KOPT-K1 (cell line): Measurements from ENCODE around the gene MYO7B.

Source experiments
- H3K27ac ChIP-seq: fragments of 200-600 bp; sonication (generic); 2 replicates; pipeline ENCODE4 v1.5.1; 2016; ENCODE audit warnings: antibody characterized with exemption, mild to moderate bottlenecking, low read depth, low read length; ENCODE audit not compliant: poor library complexity, severe bottlenecking
- H3K36me3 ChIP-seq: fragments of 200-600 bp; sonication (generic); 2 replicates; pipeline ENCODE4 v1.5.1; 2017; ENCODE audit warnings: antibody characterized with exemption, mild to moderate bottlenecking, low read length, moderate library complexity; ENCODE audit not compliant: insufficient read depth
- H3K9me3 ChIP-seq: fragments of 200-600 bp; sonication (generic); 2 replicates; pipeline ENCODE4 v1.5.1; 2017; ENCODE audit warnings: antibody characterized with exemption, low read length, mild to moderate bottlenecking; ENCODE audit not compliant: insufficient read depth, poor library complexity, severe bottlenecking

MYO7B gene

DNA sequence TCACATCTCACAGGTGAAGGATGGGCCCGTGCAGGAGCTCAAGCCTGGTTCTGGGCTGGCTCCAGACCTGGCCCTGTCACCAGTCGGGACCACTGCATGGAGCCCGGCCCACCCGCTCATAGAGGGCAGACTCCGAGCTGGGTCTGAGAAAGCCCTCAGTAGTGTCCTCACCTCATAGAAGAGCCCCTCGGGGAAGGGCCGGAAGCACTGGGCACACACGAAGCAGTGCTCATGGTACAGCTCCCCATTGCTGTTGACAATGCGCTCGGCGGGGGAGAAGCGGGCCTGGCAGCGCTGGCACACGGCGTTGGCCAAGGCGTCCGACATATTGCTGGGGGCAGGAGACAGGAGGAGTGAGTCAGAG is 121.7 kb downstream of the MYO7B start:
- no peaks in the 10 kb centered on the region for H3K36me3 ChIP-seq
- no peaks in the 10 kb centered on the region for H3K9me3 ChIP-seq
- no peak overlapping the region for H3K27ac ChIP-seq

DNA sequence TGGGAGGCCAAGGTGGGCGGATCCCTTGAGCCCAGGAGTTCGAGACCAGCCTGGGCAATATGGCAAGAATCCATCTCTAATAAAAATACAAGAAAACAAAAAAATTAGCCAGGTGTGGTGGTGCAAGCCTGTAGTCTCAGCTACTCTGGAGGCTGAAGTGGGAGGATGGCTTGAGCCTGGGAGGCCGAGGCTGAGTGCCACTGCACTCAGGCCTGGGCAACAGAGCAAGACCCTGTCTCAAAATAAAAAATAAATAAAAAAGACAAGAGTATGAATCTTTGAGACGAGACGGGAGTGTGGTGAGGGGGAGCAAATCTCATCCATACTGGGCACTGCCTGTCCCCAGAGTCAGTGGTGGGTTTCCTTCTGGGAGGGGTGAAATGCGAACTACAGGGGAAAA is 122.7 kb downstream of the MYO7B start:
- Histone ChIP-seq H3K9me3 (no peaks in the 10 kb centered on the region), H3K36me3 (no peaks in the 10 kb centered on the region), H3K27ac (no peak overlapping the region)

DNA sequence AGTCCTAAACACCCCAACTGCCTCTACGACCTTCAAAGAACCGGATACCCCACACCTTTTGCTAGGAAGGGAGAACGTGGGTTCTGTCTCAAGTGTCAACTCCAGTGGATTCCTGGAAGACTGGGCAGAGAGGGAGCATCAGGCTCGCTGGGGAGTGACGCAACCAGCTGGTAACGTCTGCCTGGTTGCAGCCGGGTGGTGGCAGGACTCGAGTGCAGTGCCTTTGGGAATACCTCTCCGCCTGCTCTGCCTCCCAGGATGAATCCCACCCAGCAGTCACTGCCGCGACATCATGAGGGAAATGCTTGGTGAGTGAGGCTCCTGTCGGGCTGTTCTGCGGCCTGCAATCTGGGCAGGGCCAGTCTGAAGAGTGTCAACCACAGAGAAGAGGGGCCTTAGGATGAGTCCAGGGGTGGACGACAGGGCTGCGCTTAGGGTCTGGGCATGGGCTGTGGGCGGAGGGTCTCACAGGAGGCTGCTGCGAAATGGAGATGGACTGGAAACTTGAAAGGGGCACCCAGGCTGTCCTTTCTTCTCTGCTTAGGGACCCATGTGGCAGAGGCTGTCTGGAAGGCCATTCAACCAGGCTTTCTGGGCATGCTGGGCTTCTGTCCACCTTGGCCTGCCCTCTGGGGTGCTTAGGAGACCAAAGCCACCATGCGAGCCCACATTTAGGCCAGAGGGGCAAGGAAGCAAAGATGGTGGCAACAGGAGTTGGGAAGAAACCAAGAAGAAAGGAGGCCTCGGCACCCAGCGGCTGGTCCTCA is 123.3 kb downstream of the MYO7B start:
- no peaks in the 10 kb centered on the region for H3K36me3 ChIP-seq
- no peaks in the 10 kb centered on the region for H3K9me3 ChIP-seq
- no peak overlapping the region for H3K27ac ChIP-seq

DNA sequence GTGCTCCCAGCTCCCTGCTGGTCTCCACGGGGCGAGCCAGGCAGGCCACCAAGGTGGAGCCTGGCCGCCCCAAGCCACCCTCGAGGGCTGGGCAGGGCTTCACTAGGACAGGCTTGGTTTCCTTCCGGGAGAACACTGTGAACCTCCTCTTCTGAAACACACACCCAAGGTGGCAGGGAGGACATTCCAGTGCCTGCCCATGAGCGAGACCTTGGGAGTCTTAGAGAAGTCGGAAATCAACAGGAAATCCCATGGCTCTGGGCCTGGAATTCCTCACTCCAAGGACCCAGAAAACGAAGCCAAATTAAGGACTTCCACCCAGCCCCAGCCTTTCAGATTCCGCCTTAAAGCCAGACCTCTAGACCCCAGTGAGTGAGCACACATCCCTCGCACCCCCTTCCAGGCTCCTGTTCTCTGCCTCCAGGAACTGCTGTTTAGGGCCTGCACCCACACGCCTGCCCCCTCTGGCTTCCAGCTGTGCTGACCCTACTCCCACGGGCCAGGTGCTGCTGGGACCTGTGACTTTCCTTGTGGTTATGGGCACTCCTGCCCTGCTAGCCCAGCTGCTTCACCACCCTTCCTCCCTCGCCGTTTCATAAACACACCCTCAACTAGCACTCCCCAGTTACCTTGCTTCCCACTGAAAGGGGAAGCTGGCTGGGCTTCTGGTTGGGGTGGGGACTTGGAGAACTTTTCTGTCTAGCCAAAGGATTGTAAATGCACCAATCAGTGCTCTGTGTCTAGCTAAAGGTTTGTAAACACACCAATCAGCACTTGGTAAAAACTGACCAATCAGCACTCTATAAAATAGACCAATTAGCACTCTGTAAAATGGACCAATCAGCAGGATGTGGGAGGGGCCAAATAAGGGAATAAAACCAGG is 124.2 kb downstream of the MYO7B start:
- Histone ChIP-seq H3K27ac (no peak overlapping the region), H3K9me3 (no peaks in the 10 kb centered on the region), H3K36me3 (no peaks in the 10 kb centered on the region)

DNA sequence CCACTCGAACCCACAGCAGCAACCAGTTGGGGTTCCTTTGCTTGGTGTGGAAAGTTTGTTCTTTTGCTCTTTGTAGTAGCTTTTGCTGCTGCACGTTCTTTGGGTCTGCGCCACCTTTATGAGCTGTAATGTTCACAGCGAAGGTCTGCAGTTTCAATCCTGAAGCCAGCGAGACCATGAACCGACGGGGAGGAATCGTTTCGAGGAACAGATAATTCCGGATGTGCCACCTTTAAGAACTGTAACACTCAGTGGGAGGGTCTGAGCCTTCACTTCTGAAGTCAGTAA is 124.8 kb downstream of the MYO7B start:
- Histone ChIP-seq H3K36me3 (no peaks in the 10 kb centered on the region), H3K27ac (no peak overlapping the region), H3K9me3 (no peaks in the 10 kb centered on the region)

DNA sequence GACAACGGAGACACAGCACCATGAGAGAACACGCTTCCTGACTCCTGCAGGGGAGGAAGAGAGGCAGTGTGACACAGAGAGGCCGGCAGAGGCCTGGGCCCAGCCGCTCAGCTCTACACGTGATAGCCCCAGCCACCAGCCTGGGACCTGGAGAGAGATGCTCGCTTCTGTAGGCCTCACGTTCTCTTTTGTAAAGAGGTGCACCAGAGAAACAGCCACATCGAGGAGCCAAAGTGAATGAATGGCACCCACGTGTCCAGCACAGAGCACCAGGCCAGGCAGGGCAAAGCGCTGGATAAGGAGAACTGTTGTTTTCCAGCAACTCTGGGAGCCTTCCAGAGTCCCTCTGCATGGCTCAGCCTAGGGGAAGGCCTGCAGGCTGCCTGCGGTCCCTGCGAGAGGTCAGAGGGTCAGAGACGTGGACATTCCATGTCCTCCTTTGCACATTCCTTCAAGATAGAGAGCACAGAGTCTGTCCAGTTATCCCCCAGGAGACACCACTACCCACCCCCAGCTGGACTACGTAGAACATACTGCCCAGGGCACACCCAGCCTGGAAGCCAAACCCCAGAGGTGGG is 125.7 kb downstream of the MYO7B start:
- H3K9me3 ChIP-seq, result no peaks in the 10 kb centered on the region
- H3K36me3 ChIP-seq, result no peaks in the 10 kb centered on the region
- no peak overlapping the region for H3K27ac ChIP-seq

DNA sequence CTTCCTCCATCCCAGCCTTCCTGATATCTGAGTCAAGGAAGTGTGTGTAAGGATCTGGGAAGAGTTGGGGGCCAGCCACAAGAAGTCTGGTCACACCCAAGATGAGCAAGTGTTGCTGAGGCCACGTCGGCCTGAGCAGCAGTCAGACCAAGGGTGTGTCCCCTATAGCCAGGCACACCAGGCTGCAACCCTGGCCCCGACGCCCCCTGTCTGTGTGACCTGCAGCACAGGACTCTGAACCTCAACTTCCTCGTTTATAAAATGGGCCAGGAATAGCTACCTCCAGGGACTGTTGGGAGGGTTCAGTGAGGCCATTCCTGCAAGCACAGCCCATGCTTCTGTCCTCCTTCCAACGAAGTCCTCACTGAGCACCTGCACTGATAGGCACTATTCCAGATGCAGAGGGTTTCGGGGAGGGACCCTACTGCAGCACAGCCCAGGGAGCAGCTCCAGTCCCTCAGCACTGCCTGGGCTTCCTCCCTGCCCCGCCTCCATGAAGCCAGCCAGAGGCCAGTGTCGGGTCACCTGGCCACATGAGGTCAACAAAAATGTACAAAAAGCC is 126.5 kb downstream of the MYO7B start:
- no peak overlapping the region for H3K27ac ChIP-seq
- no peaks in the 10 kb centered on the region for H3K36me3 ChIP-seq
- no peaks in the 10 kb centered on the region for H3K9me3 ChIP-seq

DNA sequence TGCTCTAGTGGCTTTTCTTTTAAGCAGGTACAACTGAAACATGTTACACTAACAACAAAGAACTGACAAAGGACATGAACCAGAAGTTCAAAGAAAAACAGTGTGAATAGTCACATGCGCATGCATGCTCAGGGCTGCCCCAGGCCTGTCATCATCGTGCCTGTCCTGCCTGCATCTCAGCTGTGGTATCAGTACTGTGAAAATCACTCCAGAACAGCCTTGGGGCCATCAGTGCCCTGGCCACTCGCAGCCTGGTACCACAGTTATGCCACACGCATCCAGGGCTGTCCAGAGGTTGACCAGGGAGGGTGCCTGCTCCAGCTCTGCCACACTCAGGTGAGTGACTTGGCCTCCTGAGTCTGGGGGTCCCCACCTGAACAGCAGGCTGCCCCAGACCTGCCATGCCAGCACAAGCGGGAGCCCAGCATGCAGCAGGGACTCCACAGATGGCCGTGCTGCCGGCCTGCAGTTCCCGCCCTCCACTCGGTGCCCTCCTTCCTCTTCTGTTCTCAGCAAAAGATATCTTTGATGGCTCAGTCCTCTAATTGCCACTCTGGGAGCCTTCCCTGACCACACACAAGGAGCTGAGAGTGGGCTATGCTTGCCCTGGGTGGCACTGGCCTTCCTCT is 127.6 kb downstream of the MYO7B start:
- H3K27ac ChIP-seq, result no peak overlapping the region
- no peaks in the 10 kb centered on the region for H3K9me3 ChIP-seq
- H3K36me3 ChIP-seq, result no peaks in the 10 kb centered on the region

DNA sequence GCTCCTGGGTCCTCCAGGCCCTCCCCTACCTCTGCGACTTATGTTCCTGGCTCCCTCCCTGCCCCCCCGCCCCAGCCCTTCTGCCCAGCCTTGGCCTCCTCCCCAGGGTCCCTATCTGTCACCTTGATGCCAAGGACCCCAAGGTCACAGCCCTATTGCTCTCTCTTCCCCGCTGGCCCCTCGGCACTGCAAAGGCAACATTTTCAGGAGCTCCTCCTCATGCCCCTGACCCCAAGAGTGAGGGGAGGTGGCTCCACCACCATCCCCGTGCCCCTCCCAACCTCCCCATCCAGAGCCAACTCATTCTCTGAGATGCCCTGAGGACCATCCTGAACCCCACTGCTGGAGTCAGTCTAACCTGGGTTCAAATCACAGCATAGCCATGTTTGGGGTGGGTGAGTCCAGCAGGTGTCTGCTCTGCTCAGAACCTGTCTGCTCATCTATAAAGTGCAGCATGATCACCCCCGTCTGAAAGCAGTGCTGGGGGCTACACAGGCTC is 128.1 kb downstream of the MYO7B start:
- H3K27ac ChIP-seq, result no peak overlapping the region
- H3K9me3 ChIP-seq, result no peaks in the 10 kb centered on the region
- H3K36me3 ChIP-seq, result no peaks in the 10 kb centered on the region

DNA sequence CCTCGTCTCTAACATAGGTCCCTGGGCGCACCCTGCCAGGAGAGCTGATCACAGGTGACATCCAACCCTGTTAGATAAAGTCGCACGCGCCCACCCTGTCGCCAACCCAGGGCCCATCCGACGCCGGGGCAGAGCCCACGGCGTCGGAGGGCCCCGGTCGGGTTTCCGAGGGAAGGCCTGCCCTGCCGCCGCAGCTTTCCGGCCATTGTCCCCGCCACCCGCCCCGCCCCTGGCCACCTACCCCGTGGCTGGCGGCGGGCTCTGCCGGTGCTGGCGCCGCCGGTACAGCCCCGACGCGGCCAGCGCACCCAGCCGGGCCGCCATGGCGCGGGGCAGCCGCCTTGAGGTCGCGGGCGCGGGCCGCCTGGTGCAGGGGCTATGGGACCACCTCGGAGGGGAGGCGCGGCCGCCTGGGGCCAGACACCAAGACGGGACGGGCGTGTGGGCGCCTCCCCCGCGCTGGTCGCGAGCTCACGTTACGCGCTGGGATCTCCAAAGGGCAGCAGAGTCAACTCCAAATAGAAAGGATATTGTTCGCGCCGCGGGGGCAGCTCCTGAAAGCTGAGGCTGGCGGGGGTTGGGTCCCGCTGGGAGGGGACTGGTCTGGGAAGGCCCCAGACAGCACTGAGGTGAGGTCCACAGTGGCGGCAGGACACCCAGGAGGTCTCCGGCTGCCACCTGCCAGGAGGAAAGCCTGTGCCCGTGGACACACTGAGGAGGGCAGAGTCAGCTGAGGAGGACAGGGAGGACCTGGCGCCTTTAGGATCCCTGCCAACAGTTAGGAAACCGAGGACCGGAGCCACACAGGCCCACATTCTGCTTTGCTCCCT is 128.8 kb downstream of the MYO7B start:
- H3K9me3 ChIP-seq, result no peaks in the 10 kb centered on the region
- H3K27ac ChIP-seq, result no peak overlapping the region
- H3K36me3 ChIP-seq, result no peaks in the 10 kb centered on the region

DNA sequence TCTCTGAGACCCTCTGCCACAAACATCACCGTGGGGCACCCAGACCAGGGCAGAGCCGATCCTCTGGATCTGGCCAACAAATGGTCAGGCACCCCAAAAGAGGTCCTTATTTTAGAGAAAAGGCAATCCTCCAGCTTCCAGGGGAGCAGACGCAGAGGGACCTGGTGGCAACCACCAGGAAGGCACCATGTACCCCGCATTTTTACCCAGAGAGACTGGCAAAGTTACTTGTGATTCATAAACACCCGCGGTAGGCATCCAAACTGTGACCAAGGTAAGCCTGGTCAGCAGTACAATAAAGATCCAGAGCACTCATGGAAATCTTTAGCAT is 129.4 kb downstream of the MYO7B start:
- Histone ChIP-seq H3K9me3 (no peaks in the 10 kb centered on the region), H3K27ac (no peak overlapping the region), H3K36me3 (no peaks in the 10 kb centered on the region)

DNA sequence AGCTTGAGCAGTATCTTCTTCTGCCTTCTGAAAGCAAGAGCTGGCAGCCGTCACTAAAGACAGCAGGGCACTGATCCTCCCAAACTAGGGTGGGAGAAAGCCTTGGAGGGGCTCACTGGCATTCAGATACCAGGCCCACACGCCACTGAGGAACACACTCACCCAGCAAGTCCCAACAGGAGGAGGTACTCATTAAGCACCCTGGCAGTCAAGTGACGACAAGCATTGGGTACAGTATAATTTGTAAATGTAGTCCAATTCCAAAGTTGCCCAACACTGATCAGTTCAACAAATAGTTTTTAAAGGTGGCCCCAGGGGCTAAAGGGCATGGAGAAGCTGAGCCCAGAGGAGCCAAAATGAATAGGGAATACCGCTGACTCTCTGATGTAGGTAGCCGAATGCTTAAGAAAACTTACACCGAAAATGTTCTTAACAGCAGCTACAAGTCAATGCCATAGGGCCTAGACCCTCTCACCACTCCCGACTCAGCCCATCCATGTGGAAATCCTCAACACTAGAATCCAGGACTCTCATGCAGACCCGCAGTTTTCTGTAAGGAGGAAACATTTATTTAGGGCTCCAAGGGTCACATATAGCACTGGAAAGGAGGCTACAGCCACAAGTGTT is 129.9 kb downstream of the MYO7B start:
- Histone ChIP-seq H3K36me3 (no peaks in the 10 kb centered on the region), H3K9me3 (no peaks in the 10 kb centered on the region)

DNA sequence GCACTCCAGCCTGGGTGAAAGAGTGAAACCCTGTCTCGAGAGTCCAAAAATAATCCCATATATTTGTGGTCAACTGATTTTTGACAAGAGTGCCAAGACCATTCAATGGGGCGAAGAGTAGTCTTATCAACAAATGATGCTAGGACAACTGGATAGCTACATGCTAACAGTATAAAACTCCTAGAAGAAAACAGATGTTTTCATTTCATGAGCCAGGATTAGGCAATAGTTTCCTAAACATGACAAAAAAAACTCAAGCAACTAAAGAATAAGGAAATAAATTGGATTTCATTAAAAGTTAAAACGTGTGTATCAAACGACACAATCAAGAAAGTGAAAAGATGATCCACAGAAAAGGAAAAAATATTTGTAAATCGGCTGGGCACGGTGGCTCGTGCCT is 133.6 kb downstream of the MYO7B start:
- Histone ChIP-seq H3K36me3 (no peaks in the 10 kb centered on the region), H3K27ac (no peak overlapping the region), H3K9me3 (no peaks in the 10 kb centered on the region)

More for the DNA sequence above, 129.9 kb downstream of the MYO7B start:
- no peak overlapping the region for H3K27ac ChIP-seq
